GM23248 (cell line): Measurements from ENCODE around the gene HLX. TPM values are rescaled to one million over a fixed set of nuclear protein-coding genes. Genes with fewer than 3 reads are reported as not detected.

Experiments
- DNase-seq: peaks from one replicate; pipeline ENCODE4 v3.0.0-alpha.2; 2015
- H2AFZ ChIP-seq: fragments of 200-600 bp; sonication (generic); 2 replicates; pipeline ENCODE4 v1.6.1; 2016; ENCODE audit warnings: antibody characterized with exemption
- H3F3A ChIP-seq: fragments of 200-600 bp; sonication (generic); 2 replicates; pipeline ENCODE4 v1.6.1; 2016; ENCODE audit warnings: mild to moderate bottlenecking, antibody characterized with exemption, mixed run types; ENCODE audit not compliant: insufficient read depth
- H3K27ac ChIP-seq: fragments of 200-600 bp; sonication (generic); 2 replicates; pipeline ENCODE4 v1.5.1; 2016; ENCODE audit warnings: mild to moderate bottlenecking
- H3K27me3 ChIP-seq: fragments of 200-600 bp; sonication (generic); replicated peaks from 2 replicates; pipeline ENCODE4 v1.6.1; 2016; ENCODE audit warnings: mild to moderate bottlenecking; ENCODE audit not compliant: insufficient read depth
- H3K36me3 ChIP-seq: fragments of 200-600 bp; sonication (generic); 2 replicates; pipeline ENCODE4 v1.6.1; 2016; ENCODE audit warnings: low read depth, mild to moderate bottlenecking
- H3K4me1 ChIP-seq: fragments of 200-600 bp; sonication (generic); 2 replicates; pipeline ENCODE4 v1.6.1; 2016; ENCODE audit warnings: mild to moderate bottlenecking; ENCODE audit not compliant: insufficient read depth
- H3K4me2 ChIP-seq: fragments of 200-600 bp; sonication (generic); one replicate; pipeline ENCODE4 v1.6.1; 2016; ENCODE audit warnings: mild to moderate bottlenecking; ENCODE audit not compliant: unreplicated experiment
- H3K4me3 ChIP-seq: fragments of 200-600 bp; sonication (generic); 2 replicates; pipeline ENCODE4 v1.5.1; 2016; ENCODE audit warnings: mild to moderate bottlenecking
- H3K79me2 ChIP-seq: fragments of 200-600 bp; sonication (generic); 2 replicates; pipeline ENCODE4 v1.6.1; 2016; ENCODE audit warnings: mild to moderate bottlenecking; ENCODE audit not compliant: insufficient read depth
- H3K9ac ChIP-seq: fragments of 200-600 bp; sonication (generic); 2 replicates; pipeline ENCODE4 v1.6.1; 2016; ENCODE audit warnings: mild to moderate bottlenecking
- H3K9me2 ChIP-seq: fragments of 200-600 bp; sonication (generic); 2 replicates; pipeline ENCODE4 v1.6.1; 2016; ENCODE audit warnings: mixed run types, mild to moderate bottlenecking, moderate library complexity; ENCODE audit not compliant: insufficient read depth
- H3K9me3 ChIP-seq: fragments of 200-600 bp; sonication (generic); one replicate; pipeline ENCODE4 v1.6.1; 2017; ENCODE audit warnings: low read depth
- H4K20me1 ChIP-seq: fragments of 200-600 bp; sonication (generic); 2 replicates; pipeline ENCODE4 v1.6.0; 2016; ENCODE audit not compliant: insufficient read depth
- EZH2 ChIP-seq: fragments of 200-600 bp; sonication (generic); IDR thresholded peaks from 2 replicates; pipeline ENCODE4 v1.6.1; 2018; ENCODE audit warnings: antibody characterized with exemption, mild to moderate bottlenecking; ENCODE audit not compliant: insufficient read depth, poor library complexity, severe bottlenecking
- EZH2phosphoT487 ChIP-seq: fragments of 200-600 bp; sonication (generic); IDR thresholded peaks from 2 replicates; pipeline ENCODE4 v1.6.1; 2018; ENCODE audit warnings: antibody characterized with exemption, moderate library complexity, mild to moderate bottlenecking, low read depth; ENCODE audit not compliant: insufficient read depth
- WGBS, 2 experiments: methylation state at CpG; one replicate each; pipeline ENCODE4 v1.1.6; 2015 to 2017; ENCODE audit warnings: low lambda C conversion rate in 2 of 2, low coverage in 1 of 2; ENCODE audit errors: missing lambda C conversion rate in 2 of 2; 5-methylcytosine and 5-hydroxymethylcytosine counted together
- in situ Hi-C: fragments of 300-500 bp; cut with MboI; formaldehyde crosslinking; loops from 2 replicates; pipeline ENCODE4 v1.15.0; 2020
- polyA plus RNA-seq: library from polyadenylated mRNA; unstranded; fragments of >200 nt; fragmentation: Nextera tagmentation; extraction: Ambion mirVana; gene quantifications from 2 replicates; pipeline ENCODE4 v1.2.1, GENCODE V29; 2016
- total RNA-seq: library from RNA; depleted of rRNA; stranded (reverse); fragments of >200 nt; shearing (Covaris generic); gene quantifications from 2 replicates; pipeline ENCODE4 v1.2.3, GENCODE V29; 2014

HLX gene
- total and polyA plus RNA-seq, 2 experiments from 2014 or later, result 20.0 to 24.2 TPM

GRCh38 chr1:220877377-220878095 lies 1.7 kb upstream of the HLX start:
- no peaks in the 10 kb centered on the region for H3K27me3 ChIP-seq
- peaks cover 29% of the 10 kb centered on the region for H3K79me2 ChIP-seq
- H3K36me3 ChIP-seq, result peaks cover 6% of the 10 kb centered on the region; the same call in 1 of the 2 replicates
- no peak overlapping the region for H3K4me3 ChIP-seq
- H3K4me1 ChIP-seq, result peaks cover 8% of the 10 kb centered on the region
- no peaks in the 10 kb centered on the region for H4K20me1 ChIP-seq
- no peak overlapping the region for H3K9ac ChIP-seq
- no peaks in the 10 kb centered on the region for H3K9me3 ChIP-seq
- no peaks in the 10 kb centered on the region for H3K9me2 ChIP-seq
- peaks cover 10% of the 10 kb centered on the region; the same call in 1 of the 2 replicates for H3F3A ChIP-seq
- in situ Hi-C loops, result loop anchor here (10.0 kb wide), 2 partner anchors 327 to 557 kb away; no protein-coding TSS in a partner anchor
- no peak overlapping the region for H3K4me2 ChIP-seq
- H3K27ac ChIP-seq, result no peak overlapping the region
- DNase-seq, result no peak
- TF ChIP-seq EZH2phosphoT487, result no peak
- no peak for TF ChIP-seq EZH2
- WGBS, 2 experiments, result 98% methylated on average over 21 to 26 of the region's 26 CpGs
- H2AFZ ChIP-seq, result no peak overlapping the region

- Histone ChIP-seq H3K4me2 (peak overlapping the region; percentile 93), H3K4me3 (peak overlapping the region; percentile 96), H3K9ac (peak overlapping the region; percentile 94), H4K20me1 (no peaks in the 10 kb centered on the region), H3K9me2 (no peaks in the 10 kb centered on the region), H3K27me3 (no peaks in the 10 kb centered on the region), H3K4me1 (peaks cover 11% of the 10 kb centered on the region), H3K36me3 (peaks cover 11% of the 10 kb centered on the region; the same call in 1 of the 2 replicates), H3F3A (peaks cover 10% of the 10 kb centered on the region; the same call in 1 of the 2 replicates), H3K79me2 (peaks cover 38% of the 10 kb centered on the region), H3K27ac (peak overlapping the region; percentile 86), H3K9me3 (no peaks in the 10 kb centered on the region), H2AFZ (peak overlapping the region; percentile 82)
- no peak for TF ChIP-seq EZH2phosphoT487
- in situ Hi-C loops, result loop anchor here (10.0 kb wide), 2 partner anchors 326 to 556 kb away; no protein-coding TSS in a partner anchor
- DNase-seq, result no peak
- 37 to 39% methylated on average over 41 to 42 of the region's 42 CpGs for WGBS, 2 experiments
Measured at GRCh38 chr1:220878191-220879075, 810 bp upstream of the HLX start.

- peaks cover 10% of the 10 kb centered on the region; the same call in 1 of the 2 replicates for H3F3A ChIP-seq
- H3K9ac ChIP-seq, result peak overlapping the region; percentile 94
- in situ Hi-C loops, result loop anchor here (10.0 kb wide), 2 partner anchors 325 to 555 kb away; no protein-coding TSS in a partner anchor
Measured at GRCh38 chr1:220879509-220880361, 492 bp downstream of the HLX start.

GRCh38 chr1:220880362-220880670 lies 1.1 kb downstream of the HLX start:
- H3K79me2 ChIP-seq, result peaks cover 40% of the 10 kb centered on the region
- no peaks in the 10 kb centered on the region for H4K20me1 ChIP-seq
- in situ Hi-C loops, result no loop called here
- H3K27me3 ChIP-seq, result no peaks in the 10 kb centered on the region
- H2AFZ ChIP-seq, result peak overlapping the region; percentile 82
- H3K9me2 ChIP-seq, result no peaks in the 10 kb centered on the region
- no peak for DNase-seq
- peak overlapping the region; percentile 96 for H3K4me3 ChIP-seq
- no peak for TF ChIP-seq EZH2phosphoT487
- no peak for TF ChIP-seq EZH2
- peaks cover 12% of the 10 kb centered on the region for H3F3A ChIP-seq
- peaks cover 28% of the 10 kb centered on the region for H3K36me3 ChIP-seq
- no peaks in the 10 kb centered on the region for H3K9me3 ChIP-seq
- peak overlapping the region; percentile 94 for H3K9ac ChIP-seq
- H3K4me2 ChIP-seq, result peak overlapping the region; percentile 93
- peaks cover 11% of the 10 kb centered on the region for H3K4me1 ChIP-seq
- H3K27ac ChIP-seq, result peak overlapping the region; percentile 86
- 1% methylated on average over 8 of the region's 8 CpGs for WGBS, 2 experiments

More at GRCh38 chr1:220879509-220880361, 492 bp downstream of the HLX start:
- peaks cover 22% of the 10 kb centered on the region for H3K36me3 ChIP-seq
- peak overlapping the region; percentile 93 for H3K4me2 ChIP-seq
- peak; percentile 85 for DNase-seq
- peak overlapping the region; percentile 96 for H3K4me3 ChIP-seq
- H3K4me1 ChIP-seq, result peaks cover 11% of the 10 kb centered on the region
- H3K79me2 ChIP-seq, result peaks cover 40% of the 10 kb centered on the region
- no peaks in the 10 kb centered on the region for H3K27me3 ChIP-seq
- H4K20me1 ChIP-seq, result no peaks in the 10 kb centered on the region
- WGBS, 2 experiments, result 0 to 1% methylated on average over 42 to 94 of the region's 94 CpGs
- H3K9me3 ChIP-seq, result no peaks in the 10 kb centered on the region
- peak overlapping the region; percentile 82 for H2AFZ ChIP-seq
- TF ChIP-seq EZH2 (no peak), EZH2phosphoT487 (no peak)
- H3K27ac ChIP-seq, result peak overlapping the region; percentile 86
- no peaks in the 10 kb centered on the region for H3K9me2 ChIP-seq
